G401.6 (cell line): ENCODE results near the gene USP53.
"Not testable (repeated sequence)": the region's sequence is repeated elsewhere in the genome, so short reads cannot be mapped to it uniquely, and the experiment has no call there.

ENCODE experiments used
- FAIRE-seq: peaks from 2 replicates; lab custom pipeline; 2012; peaks lifted over from hg19 to GRCh38; lab: Jason Lieb, UNC

The USP53 gene

GRCh38 chr4:119279541-119279940 lies 67.0 kb downstream of the USP53 start:
- not testable (repeated sequence) for FAIRE-seq

- FAIRE-seq, result not testable (repeated sequence)
Observed at GRCh38 chr4:119279945-119280344, 67.4 kb downstream of the USP53 start.

- FAIRE-seq, result no peak
Observed at GRCh38 chr4:119281393-119281792, 68.9 kb downstream of the USP53 start.

- FAIRE-seq, result peak; percentile 72
Observed at GRCh38 chr4:119284876-119285780, 72.6 kb downstream of the USP53 start.

- FAIRE-seq, result peak; percentile 96
Observed at GRCh38 chr4:119286377-119287002, 74.0 kb downstream of the USP53 start.

GRCh38 chr4:119289313-119289712 lies 76.8 kb downstream of the USP53 start:
- no peak for FAIRE-seq

- FAIRE-seq, result no peak
Observed at GRCh38 chr4:119290598-119290997, 78.1 kb downstream of the USP53 start.

- FAIRE-seq, result no peak
Observed at GRCh38 chr4:119296356-119296755, 83.8 kb downstream of the USP53 start.

GRCh38 chr4:119297795-119298194 lies 85.3 kb downstream of the USP53 start:
- no peak for FAIRE-seq

- no peak for FAIRE-seq
Observed at GRCh38 chr4:119299260-119299671, 86.8 kb downstream of the USP53 start.

- FAIRE-seq, result no peak
Observed at GRCh38 chr4:119299741-119300100, 87.2 kb downstream of the USP53 start.

GRCh38 chr4:119300101-119300978 lies 87.8 kb downstream of the USP53 start:
- peak; percentile 60 for FAIRE-seq

- FAIRE-seq, result no peak
Observed at GRCh38 chr4:119302073-119302832, 89.7 kb downstream of the USP53 start.

- FAIRE-seq, result no peak
Observed at GRCh38 chr4:119303587-119304305, 91.2 kb downstream of the USP53 start.

- no peak for FAIRE-seq
Observed at GRCh38 chr4:119304431-119304830, 91.9 kb downstream of the USP53 start.

GRCh38 chr4:119307606-119308005 lies 95.1 kb downstream of the USP53 start:
- no peak for FAIRE-seq

GRCh38 chr4:119310826-119311225 lies 98.3 kb downstream of the USP53 start:
- FAIRE-seq, result no peak

GRCh38 chr4:119313237-119313636 lies 100.7 kb downstream of the USP53 start:
- FAIRE-seq, result no peak

GRCh38 chr4:119314356-119314755 lies 101.8 kb downstream of the USP53 start:
- FAIRE-seq, result peak; percentile 21

- no peak for FAIRE-seq
Observed at GRCh38 chr4:119315036-119315435, 102.5 kb downstream of the USP53 start.

- no peak for FAIRE-seq
Observed at GRCh38 chr4:119317990-119318389, 105.5 kb downstream of the USP53 start.
